Kidney epithelial cell (primary cell): Measurements from ENCODE around the gene CPT1C. TPM values are rescaled to one million over a fixed set of nuclear protein-coding genes. Genes with fewer than 3 reads are reported as not detected.

ENCODE experiments used
- DNase-seq: peaks from one replicate; pipeline ENCODE4 v3.0.0-alpha.2; 2010; ENCODE audit warnings: low read depth
- H3K27me3 ChIP-seq: 2 replicates; pipeline ENCODE4 v1.6.0; 2011; ENCODE audit warnings: low read length; ENCODE audit not compliant: control insufficient read depth, insufficient read depth
- H3K36me3 ChIP-seq: 2 replicates; pipeline ENCODE4 v1.5.1; 2011; ENCODE audit warnings: low read length; ENCODE audit not compliant: control insufficient read depth, insufficient read depth
- H3K4me3 ChIP-seq: 2 replicates; pipeline ENCODE4 v1.5.1; 2011; ENCODE audit warnings: low read depth, mild to moderate bottlenecking, control low read depth, low read length
- total RNA-seq: library from RNA; depleted of rRNA; stranded (reverse); fragments of >200 nt; gene quantifications from 2 replicates; pipeline ENCODE4 v1.2.3, GENCODE V29; 2015
- TF ChIP-seq, protein P1 (sequence below): IDR thresholded peaks from 2 replicates; pipeline ENCODE4 v1.5.1; 2011; ENCODE audit warnings: mild to moderate bottlenecking, moderate library complexity, low read length, control low read depth, inconsistent platforms; ENCODE audit not compliant: insufficient read depth, poor library complexity, severe bottlenecking

Gene CPT1C
- total RNA-seq, 1 donor from 2014 or later, result 3.4 TPM

DNA sequence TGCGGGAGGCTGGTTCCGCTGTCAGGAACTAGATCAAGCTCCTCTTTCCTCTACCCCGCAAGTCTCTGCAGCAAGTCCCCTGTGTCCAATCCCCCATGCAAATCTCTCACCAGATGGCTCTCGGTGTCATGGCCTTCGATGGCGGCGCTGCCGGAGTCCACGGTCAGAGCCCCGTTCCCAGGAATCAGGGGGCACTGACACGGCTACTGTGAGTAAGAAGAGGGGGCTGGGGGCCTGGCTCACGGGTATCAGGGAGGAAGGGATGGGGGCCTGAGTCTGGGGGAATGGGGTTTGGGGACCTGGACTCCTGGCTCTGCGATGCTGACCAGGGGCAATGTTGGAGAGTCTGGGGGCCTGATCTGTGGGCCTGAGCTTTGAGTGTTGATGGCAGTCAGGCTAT, 44.9 kb upstream of the CPT1C start:
- no peak for DNase-seq
- H3K4me3 ChIP-seq, result no peak overlapping the region
- TF ChIP-seq, protein P1, sequence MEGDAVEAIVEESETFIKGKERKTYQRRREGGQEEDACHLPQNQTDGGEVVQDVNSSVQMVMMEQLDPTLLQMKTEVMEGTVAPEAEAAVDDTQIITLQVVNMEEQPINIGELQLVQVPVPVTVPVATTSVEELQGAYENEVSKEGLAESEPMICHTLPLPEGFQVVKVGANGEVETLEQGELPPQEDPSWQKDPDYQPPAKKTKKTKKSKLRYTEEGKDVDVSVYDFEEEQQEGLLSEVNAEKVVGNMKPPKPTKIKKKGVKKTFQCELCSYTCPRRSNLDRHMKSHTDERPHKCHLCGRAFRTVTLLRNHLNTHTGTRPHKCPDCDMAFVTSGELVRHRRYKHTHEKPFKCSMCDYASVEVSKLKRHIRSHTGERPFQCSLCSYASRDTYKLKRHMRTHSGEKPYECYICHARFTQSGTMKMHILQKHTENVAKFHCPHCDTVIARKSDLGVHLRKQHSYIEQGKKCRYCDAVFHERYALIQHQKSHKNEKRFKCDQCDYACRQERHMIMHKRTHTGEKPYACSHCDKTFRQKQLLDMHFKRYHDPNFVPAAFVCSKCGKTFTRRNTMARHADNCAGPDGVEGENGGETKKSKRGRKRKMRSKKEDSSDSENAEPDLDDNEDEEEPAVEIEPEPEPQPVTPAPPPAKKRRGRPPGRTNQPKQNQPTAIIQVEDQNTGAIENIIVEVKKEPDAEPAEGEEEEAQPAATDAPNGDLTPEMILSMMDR, result no peak
- H3K27me3 ChIP-seq, result no peaks in the 10 kb centered on the region
- H3K36me3 ChIP-seq, result peaks cover 1% of the 10 kb centered on the region

GRCh38 chr19:49646586-49646985, 44.3 kb upstream of the CPT1C start:
- Histone ChIP-seq H3K27me3 (no peaks in the 10 kb centered on the region), H3K36me3 (peaks cover 1% of the 10 kb centered on the region), H3K4me3 (no peak overlapping the region)
- TF ChIP-seq, protein P1, result no peak
- no peak for DNase-seq

DNA sequence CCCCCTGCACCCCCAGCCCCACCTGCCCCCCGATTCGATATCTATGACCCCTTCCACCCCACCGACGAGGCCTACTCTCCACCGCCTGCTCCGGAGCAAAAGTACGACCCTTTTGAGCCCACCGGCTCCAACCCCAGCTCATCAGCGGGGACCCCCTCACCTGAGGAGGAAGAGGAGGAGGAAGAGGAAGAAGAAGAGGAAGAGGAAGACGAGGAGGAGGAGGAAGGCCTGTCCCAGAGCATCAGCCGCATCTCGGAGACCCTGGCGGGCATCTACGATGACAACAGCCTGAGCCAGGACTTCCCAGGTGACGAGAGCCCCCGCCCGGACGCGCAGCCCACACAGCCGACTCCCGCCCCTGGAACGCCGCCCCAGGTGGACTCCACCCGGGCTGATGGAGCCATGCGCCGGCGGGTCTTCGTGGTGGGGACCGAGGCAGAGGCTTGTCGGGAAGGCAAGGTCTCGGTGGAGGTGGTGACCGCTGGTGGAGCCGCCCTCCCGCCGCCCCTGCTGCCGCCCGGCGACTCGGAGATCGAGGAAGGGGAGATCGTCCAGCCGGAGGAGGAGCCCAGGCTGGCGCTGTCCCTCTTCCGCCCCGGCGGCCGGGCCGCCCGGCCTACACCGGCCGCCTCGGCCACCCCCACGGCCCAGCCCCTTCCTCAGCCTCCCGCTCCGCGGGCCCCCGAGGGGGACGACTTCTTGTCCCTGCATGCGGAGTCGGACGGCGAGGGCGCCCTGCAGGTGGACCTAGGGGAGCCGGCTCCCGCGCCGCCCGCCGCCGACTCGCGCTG, 39.7 kb upstream of the CPT1C start:
- H3K36me3 ChIP-seq, result peaks cover 1% of the 10 kb centered on the region
- no peak overlapping the region for H3K4me3 ChIP-seq
- TF ChIP-seq, protein P1, result no peak
- DNase-seq, result no peak
- no peaks in the 10 kb centered on the region for H3K27me3 ChIP-seq

- TF ChIP-seq, protein P1, result no peak
- Histone ChIP-seq H3K36me3 (peaks cover 1% of the 10 kb centered on the region), H3K27me3 (no peaks in the 10 kb centered on the region), H3K4me3 (no peak overlapping the region)
- DNase-seq, result no peak
Measured at GRCh38 chr19:49651820-49652550, 38.9 kb upstream of the CPT1C start.

DNA sequence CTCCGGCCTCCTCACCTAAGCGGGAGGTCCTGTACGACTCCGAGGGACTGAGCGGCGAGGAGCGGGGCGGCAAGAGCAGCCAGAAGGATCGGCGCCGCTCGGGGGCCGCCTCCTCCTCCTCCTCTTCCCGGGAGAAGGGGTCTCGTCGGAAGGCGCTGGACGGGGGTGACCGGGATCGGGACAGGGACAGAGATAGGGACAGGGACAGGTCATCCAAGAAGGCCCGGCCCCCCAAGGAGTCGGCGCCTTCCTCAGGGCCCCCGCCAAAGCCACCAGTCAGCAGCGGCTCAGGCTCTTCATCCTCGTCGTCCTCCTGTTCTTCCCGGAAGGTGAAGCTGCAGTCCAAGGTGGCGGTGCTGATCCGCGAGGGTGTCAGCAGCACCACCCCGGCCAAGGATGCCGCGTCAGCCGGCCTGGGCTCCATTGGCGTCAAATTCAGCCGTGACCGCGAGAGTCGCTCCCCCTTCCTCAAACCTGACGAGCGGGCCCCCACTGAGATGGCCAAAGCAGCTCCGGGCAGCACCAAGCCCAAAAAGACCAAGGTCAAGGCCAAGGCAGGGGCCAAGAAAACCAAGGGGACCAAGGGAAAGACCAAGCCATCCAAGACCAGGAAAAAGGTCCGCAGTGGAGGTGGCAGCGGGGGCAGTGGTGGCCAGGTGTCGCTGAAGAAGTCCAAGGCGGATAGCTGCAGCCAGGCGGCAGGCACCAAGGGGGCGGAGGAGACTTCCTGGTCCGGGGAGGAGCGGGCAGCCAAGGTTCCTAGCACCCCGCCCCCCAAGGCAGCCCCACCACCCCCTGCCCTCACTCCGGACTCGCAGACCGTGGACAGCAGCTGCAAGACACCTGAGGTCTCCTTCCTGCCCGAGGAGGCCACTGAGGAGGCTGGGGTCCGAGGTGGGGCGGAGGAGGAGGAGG, 38.1 kb upstream of the CPT1C start:
- no peak overlapping the region for H3K4me3 ChIP-seq
- H3K27me3 ChIP-seq, result no peaks in the 10 kb centered on the region
- TF ChIP-seq, protein P1, result no peak
- DNase-seq, result no peak
- peaks cover 1% of the 10 kb centered on the region for H3K36me3 ChIP-seq
